HG03342 (cell line): ENCODE results near the gene CFAP99.
"Not testable (repeated sequence)": the region's sequence is repeated elsewhere in the genome, so short reads cannot be mapped to it uniquely, and the experiment has no call there.

Source experiments
- ATAC-seq: cut with Tn5 transposase; IDR thresholded peaks from one replicate; pipeline ENCODE4 v1.9.1; 2021; ENCODE audit warnings: mild to moderate bottlenecking, moderate library complexity; ENCODE audit not compliant: unreplicated experiment

CFAP99 gene

DNA sequence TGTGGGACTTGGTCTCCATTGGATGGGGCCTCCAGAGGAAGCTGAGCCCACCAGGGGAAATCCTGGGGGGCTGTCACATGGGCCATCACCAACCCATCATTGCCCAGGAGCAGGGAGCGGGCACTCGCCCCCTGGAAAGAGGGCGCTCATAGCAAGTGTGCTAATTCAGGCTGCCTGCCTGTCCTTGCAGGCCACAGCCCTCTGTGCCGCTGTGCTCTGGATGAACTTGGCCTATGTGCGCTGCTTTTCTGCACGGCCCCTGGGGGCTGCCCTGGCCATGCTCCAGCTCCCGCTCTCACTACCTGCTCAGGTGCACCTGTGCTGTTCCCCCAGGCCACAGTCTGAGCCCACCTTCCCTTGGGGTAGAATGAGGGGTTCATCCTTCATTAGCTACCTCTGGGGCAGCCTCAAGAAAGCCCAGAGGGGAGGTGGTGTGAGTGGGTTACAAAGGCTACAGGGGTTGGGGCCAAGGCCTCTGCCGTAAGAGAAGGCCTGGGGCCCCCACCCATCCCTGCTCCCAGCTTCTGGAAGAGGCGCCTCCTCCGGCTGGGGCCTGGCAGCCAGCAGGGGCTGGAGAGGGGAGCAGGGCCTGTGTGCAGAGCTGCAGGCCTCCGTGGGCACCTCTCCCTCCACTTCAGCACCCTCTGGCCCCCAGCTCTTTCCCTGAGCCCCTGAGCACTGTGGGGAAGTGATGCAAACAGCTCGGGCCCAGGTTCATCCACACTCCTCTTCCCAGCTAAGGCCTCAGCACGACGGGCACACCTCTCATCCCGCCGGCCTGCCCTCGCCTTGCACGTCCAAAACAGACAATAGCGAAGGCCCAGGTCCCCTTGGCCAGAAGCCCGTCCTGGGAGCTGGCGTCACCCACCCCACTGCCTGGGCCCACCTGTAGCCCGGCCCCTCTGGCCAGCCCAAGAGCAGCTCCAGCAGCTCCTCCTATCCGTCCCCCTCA lies 8.9 kb downstream of the CFAP99 start:
- no peak for ATAC-seq

GRCh38 chr4:2428496-2429213 lies 9.9 kb downstream of the CFAP99 start:
- ATAC-seq: no peak

DNA sequence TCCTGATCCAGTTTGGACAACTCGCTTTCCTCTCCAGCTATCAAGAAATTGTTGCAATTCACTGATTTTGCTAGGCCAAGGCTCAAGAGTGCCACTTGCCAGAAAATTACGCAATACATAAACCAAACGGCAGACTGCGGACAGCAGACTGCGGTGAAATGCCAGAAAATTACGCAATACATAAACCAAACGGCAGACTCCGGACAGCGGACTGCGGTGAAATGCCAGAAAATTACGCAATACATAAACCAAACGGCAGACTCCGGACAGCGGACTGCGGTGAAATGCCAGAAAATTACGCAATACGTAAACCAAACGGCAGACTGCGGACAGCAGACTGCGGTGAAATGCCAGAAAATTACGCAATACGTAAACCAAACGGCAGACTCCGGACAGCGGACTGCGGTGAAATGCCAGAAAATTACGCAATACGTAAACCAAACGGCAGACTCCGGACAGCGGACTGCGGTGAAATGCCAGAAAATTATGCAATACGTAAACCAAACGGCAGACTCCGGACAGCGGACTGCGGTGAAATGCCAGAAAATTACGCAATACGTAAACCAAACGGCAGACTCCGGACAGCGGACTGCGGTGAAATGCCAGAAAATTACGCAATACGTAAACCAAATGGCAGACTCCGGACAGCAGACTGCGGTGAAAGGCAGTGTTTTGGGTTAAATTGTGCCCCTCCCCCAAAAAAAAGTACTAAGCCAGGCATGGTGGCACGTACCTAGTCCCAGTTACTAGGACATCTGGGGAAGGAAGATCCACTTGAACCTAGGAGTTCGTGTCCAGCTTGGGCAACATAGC lies 11.4 kb downstream of the CFAP99 start:
- ATAC-seq: not testable (repeated sequence)

GRCh38 chr4:2432004-2432403 lies 13.2 kb downstream of the CFAP99 start:
- ATAC-seq: no peak

DNA sequence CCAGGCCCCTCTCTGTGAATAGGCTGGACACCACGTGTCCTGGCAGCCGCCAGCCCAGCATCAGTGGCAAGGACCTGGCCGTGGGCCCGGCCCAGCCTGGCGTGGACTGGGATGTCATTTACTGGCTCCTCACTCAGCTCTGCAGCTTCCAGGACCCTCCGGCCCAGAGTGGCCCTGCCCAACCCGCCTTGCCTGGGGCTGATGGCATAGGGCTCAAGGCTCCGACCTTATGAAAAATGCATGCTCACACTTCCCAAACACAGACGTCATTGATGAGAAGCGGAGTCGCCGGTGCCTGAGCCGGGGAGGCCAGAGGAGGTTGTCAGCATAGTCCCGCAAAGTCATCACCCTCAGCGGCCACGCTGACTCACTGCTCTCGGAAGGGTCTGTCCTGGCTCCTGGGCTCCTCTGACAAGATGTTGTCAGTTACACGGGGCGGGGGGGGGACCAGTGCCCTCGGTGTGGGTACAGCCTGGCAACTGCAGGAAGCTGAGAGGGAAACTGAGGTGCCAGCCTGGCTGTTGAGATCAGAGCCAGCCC lies 14.3 kb downstream of the CFAP99 start:
- ATAC-seq: no peak

- no peak for ATAC-seq
These were observed 15.0 kb downstream of the CFAP99 start for GRCh38 chr4:2433609-2434350.

GRCh38 chr4:2434420-2434819 lies 15.7 kb downstream of the CFAP99 start:
- ATAC-seq: no peak

DNA sequence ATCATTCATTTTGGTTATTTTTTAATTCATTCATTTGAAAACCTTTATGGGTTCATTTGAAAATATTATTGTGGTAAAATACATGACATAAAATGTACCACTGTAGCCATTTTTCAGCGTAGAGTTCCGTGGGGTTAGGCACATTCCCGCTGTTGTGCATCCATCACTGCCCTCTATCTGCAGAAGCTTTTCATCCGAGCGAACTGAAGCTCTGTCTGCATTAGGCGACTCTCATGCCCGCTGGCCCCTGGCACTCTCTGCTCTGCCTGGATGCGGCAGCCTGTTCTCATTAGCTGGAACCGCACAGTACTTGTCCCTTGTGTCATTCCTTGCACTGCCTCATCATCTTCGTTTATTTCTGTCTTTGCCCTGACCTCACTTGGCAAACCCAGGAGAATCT lies 17.5 kb downstream of the CFAP99 start:
- no peak for ATAC-seq

DNA sequence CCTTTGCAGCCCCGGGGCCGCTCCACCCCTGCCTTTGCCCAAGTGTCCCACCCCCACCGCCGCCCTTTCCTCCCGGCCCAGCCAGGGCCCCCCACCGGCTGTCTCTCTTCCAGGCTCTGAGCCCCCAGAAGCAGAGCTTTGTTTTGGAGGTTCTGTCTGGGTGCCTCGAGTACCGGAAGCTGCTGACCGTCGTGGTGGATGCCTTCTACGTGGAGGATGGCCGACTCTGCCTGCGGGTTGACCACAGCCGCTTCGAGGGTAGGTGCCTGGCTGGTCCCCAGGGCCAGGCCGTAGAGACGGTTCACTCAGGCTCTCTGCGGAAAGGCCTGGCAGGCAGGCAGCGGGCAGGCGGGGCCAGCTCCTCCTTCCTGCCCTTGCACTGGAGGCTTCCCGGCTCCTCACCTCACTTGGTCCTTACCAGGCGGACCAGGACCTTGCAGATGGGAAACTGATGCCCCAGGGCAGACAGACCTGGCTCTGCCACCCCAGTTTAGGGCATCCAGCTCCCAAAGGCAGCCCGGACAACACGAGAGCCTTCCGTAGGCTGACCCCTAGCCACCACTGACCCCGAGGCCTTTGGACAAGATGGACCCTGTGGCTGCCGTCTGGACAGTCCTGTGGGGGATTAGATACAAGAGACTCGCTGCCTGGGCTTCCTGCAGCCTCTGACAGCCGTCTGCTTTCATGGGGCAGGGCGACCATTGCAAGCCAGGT lies 18.2 kb downstream of the CFAP99 start:
- no peak for ATAC-seq

DNA sequence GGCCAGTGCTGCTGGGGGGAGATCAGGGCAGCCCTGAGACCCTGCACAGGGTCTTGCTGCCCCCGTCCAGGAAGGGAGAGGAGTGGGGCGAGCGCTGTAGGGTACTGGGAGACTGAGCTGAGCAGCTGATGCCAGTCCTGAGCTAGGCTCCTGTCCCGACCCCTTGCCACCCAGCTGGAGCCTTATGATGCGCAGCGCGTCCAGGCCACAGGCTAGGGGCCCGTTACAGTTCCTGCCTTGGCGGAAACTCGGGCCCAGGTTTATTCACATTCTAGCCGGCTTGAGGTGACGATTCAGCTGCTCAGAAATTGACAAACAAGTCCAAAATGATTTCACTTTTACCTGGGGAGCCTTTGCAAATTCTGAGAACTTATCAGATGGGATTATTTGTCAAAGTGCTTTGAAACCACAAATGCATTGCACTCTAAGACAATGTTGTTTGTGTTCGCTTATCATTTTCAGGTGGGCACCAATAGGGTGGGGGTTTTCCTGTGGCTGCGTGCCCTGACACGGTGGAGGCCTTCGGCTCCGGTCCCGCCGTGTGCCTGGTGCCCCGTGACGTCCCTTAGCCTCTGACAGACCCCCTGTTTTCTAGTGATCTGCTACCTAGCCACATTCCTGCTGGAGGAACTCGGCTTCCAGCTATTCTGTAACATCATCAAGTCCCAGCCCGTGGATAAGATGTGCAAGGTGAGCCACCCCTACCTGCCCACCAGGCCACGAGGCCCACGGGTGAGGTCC lies 18.9 kb downstream of the CFAP99 start:
- ATAC-seq: no peak

GRCh38 chr4:2438822-2439718 lies 20.3 kb downstream of the CFAP99 start:
- ATAC-seq: no peak

DNA sequence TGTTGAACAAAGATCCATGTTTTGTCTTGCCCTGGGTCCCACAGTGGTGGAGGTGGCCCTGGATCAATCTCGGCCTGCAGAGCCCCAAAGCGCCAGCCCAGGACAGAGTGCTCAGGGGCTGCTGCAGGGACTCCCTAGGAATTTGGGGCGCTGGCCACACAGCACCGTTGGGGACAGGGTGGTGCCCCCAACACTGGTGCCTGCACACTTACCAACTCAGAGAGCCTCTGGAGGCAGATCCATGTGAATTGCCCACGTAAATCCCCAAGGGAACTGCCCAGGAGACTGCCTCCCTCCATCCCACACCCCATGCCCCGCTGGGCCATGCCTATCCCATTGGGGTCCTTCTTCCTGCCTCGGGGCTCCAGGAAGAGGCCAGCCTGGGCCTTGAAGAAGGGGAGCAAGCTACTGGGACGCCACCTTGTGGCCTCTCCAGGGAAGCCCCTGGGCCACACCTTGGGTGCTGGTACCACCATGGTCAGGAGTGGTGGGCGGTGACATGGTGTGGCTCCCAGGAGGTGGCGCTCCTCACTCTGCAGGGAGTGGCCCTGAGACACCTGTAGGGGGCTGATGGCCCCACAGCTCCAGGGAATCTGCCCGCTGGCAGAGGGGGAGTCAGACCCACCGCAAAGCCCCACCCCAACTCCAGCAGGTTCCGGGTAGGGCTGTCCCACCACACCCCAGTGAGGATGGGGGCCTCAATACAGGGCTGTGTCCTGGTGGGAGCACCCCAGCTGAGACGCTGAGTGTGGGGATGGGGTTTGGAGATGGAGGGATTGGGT lies 22.8 kb downstream of the CFAP99 start:
- ATAC-seq: peak; percentile 94

- no peak for ATAC-seq
These were observed 23.6 kb downstream of the CFAP99 start for GRCh38 chr4:2442175-2442993.

DNA sequence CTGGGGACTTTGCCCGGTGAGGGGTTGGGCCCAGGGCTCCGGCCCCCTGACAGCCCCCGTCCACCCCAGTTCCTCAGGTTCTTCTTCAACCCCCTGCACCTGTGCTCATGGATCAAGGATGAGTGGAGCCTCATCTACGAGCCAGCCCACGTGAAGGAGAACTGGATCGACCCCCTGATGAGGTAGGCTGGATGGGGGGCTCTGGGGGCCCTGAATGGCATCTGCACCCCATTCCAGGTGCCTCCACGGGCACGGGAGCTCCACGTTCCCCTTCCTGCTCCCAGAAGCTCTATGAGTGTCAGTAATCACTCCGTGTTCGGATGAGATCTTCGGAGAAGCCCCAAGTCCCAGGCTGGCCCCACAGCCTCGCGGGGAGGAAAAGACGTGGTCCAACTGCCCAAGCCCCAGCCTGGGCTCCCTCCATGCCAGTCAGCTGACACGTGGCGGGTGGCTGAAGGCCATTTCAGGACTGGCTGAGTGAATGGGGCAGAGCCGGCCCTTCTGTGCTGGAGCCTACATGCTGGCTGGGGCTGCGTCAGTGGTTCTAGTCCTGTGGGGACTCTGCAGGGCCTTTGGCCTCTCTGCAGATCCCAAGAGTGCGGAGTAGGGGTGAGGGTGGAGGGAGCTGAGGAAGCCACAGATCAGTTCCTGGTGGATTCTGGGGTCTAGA lies 24.4 kb downstream of the CFAP99 start:
- no peak for ATAC-seq

DNA sequence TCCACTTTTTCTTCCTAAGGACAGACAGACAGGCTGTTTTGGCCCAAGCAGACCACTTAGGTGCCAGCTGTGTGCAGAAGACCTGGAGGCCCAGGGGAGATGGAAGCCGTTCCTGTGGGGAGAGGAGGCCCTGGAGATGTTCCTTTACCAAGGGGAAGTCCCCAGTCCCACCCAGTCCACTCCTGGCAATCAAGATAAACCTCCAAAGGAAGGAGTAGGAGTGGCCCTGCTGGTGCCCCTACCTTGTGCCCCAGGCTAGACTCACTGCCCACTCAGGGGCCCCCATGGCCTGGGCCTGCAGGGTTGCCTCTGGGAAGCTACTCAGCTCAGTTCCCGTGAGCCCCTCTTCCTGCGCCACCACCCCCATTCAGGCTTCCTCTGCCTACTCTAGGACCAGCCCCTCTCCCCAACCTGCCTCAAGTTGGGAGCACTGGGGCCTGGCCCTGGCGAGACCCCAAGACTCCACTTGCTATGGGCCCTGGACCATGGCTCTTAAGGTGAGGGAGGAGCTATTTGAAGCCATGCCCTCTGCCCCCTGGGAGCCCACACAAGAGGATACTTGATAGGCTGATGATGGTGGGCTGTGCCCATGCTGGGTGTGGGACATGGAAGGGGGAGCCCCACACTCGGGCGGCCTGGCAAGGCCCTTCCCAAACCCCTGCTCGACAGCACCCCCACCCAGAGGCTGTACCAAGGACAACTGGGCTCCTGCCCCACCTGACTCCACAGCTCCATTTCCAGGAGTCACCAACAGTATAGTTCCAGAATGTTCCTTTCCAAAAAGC lies 25.4 kb downstream of the CFAP99 start:
- no peak for ATAC-seq
